GM18907 (cell line): Measurements from ENCODE around the gene SERPINB6.
"Not testable (repeated sequence)": the region's sequence is repeated elsewhere in the genome, so short reads cannot be mapped to it uniquely, and the experiment has no call there.

Source experiments
- ATAC-seq: cut with Tn5 transposase; IDR thresholded peaks from one replicate; pipeline ENCODE4 v1.9.1; 2021; ENCODE audit warnings: mild to moderate bottlenecking, moderate library complexity; ENCODE audit not compliant: unreplicated experiment

The SERPINB6 gene

DNA sequence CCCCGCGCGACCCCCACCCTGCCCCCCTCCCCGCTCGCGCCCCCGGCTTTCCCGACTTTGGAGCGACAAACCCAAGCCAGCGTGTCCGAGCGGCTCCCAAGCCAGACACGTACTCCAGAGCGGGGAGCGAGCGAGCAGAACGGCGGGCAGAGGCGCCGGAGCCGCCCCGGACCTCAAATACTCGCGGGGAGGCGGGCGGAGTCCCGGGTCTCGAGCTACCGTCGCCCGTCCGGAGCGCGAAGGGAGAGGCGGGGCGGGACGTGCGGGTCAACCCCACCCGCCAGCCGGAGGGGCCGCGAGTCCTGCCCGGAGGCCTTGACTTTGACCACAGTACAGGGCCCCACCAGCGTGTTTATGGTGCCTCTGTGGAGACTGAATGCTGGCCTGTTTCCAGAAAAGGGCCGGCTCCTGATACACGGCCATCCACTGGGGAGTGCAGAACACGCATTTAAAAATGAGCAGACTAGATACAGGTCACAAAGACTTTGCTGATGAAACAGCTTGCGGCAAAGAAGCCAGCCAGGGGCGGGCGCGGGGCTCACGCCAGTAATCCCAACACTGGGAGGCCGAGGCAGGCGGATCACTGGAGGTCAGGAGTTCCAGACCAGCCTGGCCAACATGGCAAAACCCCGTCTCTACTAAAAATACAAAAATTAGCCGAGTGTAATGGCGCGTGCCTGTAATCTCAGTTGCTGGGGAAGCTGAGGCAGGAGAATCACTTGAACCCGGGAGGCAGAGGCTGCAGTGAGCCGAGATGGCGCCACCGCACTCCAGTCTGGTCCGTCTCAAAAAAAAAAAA, at the start of gene SERPINB6:
SERPINB6 (minus strand) TSS at position 148 of the 799 bp plus-strand sequence. CDS start 12,235 bp downstream, outside the sequence.
- ATAC-seq, result no peak

GRCh38 chr6:3019749-3020320, 48.5 kb upstream of the SERPINB6 start:
- no peak for ATAC-seq

DNA sequence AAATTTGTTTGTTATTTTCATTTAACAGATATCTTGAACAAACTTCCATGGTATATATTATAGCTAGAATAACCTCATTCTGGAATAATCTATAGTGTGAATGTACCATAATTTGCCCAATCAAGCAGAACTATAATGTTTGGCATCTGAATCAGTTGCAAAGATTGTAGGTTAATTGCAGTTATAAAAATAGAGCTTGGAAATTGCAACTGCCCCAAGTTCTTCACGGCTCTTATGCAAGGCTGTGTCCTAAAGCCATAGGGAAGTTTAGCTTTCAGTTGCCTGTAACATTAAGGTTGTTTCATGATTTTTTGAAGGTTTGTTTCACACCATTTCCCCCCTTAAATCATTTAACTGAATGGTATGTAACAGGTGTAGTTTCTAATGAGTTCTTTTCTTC, 47.7 kb upstream of the SERPINB6 start:
- no peak for ATAC-seq

- no peak for ATAC-seq
These were observed 45.9 kb upstream of the SERPINB6 start for GRCh38 chr6:3017304-3017703.

- ATAC-seq, result no peak
These were observed 45.3 kb upstream of the SERPINB6 start for GRCh38 chr6:3016473-3017280.

DNA sequence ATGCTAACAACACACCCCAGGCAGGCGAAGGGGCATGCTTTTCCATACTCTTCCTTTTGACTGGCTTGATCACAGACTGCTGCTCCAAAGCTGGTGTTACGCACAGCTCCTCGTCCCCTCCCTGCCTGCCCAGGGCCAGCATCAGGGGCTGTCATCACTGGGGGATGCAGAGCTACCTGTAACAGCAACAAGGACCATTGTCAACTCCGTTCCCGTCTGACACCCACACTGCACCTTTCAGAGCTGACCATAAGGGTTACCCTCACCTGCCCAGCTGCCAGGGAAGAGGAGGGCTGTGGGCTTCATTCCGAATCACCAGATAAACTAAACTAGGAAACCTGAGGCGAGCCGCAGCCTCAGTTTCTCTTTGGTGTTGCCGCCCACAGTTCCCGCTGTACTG, 43.8 kb upstream of the SERPINB6 start:
- ATAC-seq, result no peak

DNA sequence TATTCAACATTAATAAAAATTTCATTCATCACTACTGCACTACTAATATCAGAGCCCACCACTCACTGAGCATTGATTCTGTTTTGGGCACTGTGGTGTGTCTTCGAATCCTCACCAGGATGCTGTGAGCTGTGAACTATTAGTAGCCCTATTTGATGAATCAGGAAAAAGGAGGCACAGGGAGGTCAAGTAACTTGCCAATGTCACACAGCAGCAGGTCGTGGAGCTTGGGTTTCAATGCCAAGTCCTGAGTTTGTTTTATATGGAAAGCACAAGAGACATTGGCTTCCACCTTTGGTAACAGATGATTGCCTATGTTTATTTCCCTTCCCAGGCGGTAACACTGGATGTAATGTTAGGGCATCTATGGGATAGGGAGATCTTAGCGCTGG, 43.3 kb upstream of the SERPINB6 start:
- ATAC-seq, result no peak

DNA sequence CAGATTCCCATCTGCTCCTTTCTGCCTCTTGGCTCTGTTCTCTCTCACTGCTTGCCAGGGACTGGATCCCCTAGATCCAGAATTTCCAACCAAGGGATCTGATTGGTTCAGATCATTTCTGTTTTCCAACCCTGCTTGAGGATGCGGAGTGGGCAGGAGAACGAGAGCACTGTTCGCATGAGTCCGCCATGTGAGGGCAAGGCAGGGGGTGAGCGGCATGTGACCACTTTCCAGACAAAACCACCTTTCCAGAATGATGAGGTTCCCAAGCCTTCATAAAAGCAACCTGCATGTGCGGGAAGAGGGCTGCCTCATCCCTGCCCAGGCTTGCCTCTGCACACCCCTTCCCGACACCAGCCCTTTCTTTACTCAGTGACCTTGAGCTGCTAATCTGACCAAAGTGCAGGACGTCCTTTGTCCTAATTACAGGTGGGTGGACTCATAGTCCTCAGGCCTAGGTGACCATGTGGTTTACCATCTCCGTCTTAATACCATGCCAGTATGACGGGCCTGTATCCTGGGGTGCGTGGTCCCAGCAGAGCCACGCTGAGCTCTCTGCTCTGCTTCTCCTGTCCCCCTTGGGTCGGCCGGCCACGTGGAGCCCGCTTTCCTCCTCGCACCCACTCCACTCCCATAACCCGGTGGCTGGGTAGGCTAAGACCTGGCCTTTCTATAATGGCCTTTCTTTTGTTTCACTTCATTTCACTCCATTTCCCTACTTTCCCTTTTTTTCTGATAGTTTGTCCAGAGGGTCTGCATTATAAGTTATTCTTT, 42.7 kb upstream of the SERPINB6 start:
- ATAC-seq, result no peak

GRCh38 chr6:3013486-3013885, 42.1 kb upstream of the SERPINB6 start:
- ATAC-seq, result no peak

DNA sequence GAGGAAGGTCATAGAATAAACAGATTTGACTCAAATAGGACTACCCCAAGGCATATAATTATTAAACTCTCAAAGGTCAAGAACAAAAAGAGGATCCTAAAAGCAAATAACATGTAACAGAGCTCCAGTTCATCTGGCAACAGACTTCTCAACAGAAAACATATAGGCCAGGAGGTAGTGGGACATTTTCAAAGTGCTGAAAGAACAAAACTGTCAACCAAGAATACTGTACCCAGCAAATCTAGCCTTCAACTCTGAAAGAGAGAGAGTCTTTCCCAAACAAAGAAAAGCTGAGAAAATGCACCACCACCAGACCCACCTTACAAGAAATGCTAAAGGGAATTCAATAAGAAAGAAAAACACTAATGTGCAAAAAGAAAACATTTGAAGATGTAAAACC, 40.2 kb upstream of the SERPINB6 start:
- no peak for ATAC-seq

DNA sequence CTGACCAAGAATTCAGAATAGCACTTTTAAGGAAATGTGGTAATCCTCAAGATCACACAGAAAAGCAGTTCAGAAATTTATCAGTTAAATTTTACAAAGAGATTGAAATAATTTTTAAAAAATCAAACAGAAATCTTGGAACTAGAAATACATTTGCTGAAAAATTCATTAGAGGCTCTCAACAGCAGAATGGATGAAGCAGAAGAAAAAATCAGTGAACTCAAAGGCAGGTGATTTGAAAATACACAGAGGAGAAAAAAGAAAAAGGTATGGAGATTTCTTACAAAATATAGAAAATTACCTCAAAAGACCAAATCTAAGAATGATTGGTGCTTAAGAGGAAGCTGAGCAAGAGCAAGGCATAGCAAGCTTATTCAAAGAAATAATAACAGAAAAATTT, 39.8 kb upstream of the SERPINB6 start:
- ATAC-seq, result no peak

GRCh38 chr6:3009930-3010329, 38.6 kb upstream of the SERPINB6 start:
- ATAC-seq, result no peak

DNA sequence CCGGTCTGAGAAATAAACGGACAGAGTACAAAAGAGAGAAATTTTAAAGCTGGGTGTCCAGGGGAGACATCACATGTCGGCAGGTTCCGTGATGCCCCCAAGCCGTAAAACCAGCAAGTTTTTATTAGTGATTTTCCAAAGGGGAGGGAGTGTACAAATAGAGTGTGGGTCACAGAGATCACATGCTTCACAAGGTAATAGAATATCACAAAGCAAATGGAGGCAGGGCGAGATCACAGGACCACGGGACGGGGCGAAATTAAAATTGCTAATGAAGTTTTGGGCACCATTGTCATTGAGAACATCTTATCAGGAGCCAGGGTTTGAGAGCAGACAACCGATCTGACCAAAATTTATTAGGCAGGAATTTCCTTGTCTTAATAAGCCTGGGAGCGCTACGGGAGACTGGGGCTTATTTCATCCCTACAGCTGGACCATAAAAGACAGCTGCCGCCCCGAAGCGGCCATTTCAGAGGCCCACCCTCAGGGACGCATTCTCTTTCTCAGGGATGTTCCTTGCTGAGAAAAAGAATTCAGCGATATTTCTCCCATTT, 37.4 kb upstream of the SERPINB6 start:
- not testable (repeated sequence) for ATAC-seq

DNA sequence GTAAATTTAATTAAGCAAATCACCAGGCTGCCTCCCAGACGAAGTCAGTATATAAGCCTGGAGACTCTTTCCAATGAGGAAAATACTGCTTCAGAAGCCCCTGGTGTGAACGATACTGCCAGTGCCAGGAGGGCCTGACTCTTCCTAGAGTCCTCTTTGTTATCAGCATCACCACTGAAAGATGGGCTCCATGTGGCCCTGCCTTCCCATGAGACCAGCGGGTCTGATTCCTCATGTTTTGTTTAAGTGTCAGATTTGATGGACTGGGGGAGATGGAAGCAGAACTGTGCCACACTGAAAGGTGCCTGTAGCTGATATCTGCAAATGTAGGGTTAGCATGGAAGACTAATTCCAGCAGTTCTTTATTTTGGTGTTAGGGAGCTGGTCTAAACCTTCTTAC, 36.2 kb upstream of the SERPINB6 start:
- ATAC-seq, result no peak

- ATAC-seq, result no peak
These were observed 35.1 kb upstream of the SERPINB6 start for GRCh38 chr6:3006476-3006875.

- ATAC-seq, result no peak
These were observed 34.5 kb upstream of the SERPINB6 start for GRCh38 chr6:3005874-3006273.

- ATAC-seq, result no peak
These were observed 33.7 kb upstream of the SERPINB6 start for GRCh38 chr6:3005077-3005476.

GRCh38 chr6:3003226-3003625, 31.9 kb upstream of the SERPINB6 start:
- ATAC-seq, result not testable (repeated sequence)

DNA sequence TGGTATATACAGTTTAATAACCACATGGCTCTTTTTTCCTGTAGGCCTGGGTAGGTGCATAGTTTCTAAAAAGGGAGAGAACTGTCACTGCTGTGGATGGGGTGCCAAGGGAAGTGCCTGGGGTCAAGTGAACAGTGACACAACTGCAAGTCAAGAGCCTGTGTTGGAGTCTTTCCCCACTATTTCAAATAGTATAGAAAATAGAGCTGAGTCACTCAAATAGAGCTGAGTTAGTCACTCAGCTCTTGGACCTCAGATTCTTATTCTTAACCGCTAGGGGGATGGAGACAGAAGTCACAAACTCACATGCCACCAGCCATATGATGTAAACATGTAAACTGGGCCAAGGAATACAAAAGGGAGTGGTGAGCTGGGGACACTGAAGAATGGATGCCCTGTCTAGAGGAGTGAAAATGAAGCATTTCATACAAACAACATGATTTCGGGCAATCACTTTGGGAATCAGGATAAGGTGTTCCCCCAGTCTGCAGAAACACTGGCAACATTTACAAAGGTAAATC, 30.5 kb upstream of the SERPINB6 start:
- ATAC-seq, result no peak

- no peak for ATAC-seq
These were observed 29.9 kb upstream of the SERPINB6 start for GRCh38 chr6:3001146-3001772.
